ENCODE measurements around the gene C5orf63.

- TF ChIP-seq CTCF (IDR thresholded peaks at IDR 0.05) (no peak), POLR2A (IDR thresholded peaks at IDR 0.05) (no peak)
Observed at GRCh38 chr5:127025467-127025866, 47.8 kb downstream of the C5orf63 start.
